ENCODE results near the gene ASIP. TPM values are rescaled to one million over a fixed set of nuclear protein-coding genes. Genes with fewer than 3 reads are reported as not detected.

ASIP gene
- total and polyA plus RNA-seq, 2 of the 4 experiments (the other 2 are of a cell fraction), result not detected

GRCh38 chr20:34251619-34252018, 10.4 kb downstream of the ASIP start:
- H3K56ac ChIP-seq (ENCODE audit: extremely low read depth, insufficient read depth, low read length), result no peak overlapping the region
- H3K36me3 ChIP-seq (ENCODE audit: control insufficient read depth, insufficient read depth, low read length), result no peaks in the 10 kb centered on the region
- intact Hi-C loops (cut with micrococcal nuclease) (no loop called here), dilution Hi-C loops (cut with HindIII; ENCODE audit: low sequenced_read_pairs, unreplicated experiment) (no loop called here), in situ Hi-C loops (cut with MboI; ENCODE audit: low sequenced_read_pairs) (loop anchor here (5.0 kb wide), 1 partner anchor 59 kb away; no protein-coding TSS in a partner anchor)
- TF ChIP-seq RAD21 (IDR thresholded peaks at IDR 0.05; ENCODE audit: low read length), result no peak
- no peak for TF ChIP-seq SMC3 (IDR thresholded peaks at IDR 0.05; ENCODE audit: low read depth, low read length)
- no peak for TF ChIP-seq CEBPB (IDR thresholded peaks at IDR 0.05; ENCODE audit: low read depth, low read length)
- no peak for TF ChIP-seq MXI1 (IDR thresholded peaks at IDR 0.05; ENCODE audit: borderline replicate concordance, low read depth, low read length)
- TF ChIP-seq ELK1 (IDR thresholded peaks at IDR 0.05; ENCODE audit: borderline replicate concordance, low read depth, low read length), result no peak
- no peak for TF ChIP-seq RFX5 (IDR thresholded peaks at IDR 0.05; ENCODE audit: low read depth, low read length)
- TF ChIP-seq BHLHE40 (IDR thresholded peaks at IDR 0.05; ENCODE audit: low read depth, low read length), result no peak
- no peak for TF ChIP-seq FOS (IDR thresholded peaks at IDR 0.05; ENCODE audit: low read depth, low read length)
- no peak for TF ChIP-seq MAZ (IDR thresholded peaks at IDR 0.05; ENCODE audit: borderline replicate concordance, low read depth, low read length)
- TF ChIP-seq POLR2A (IDR thresholded peaks at IDR 0.05; ENCODE audit: low read depth, low read length), result no peak
- no peak for TF ChIP-seq USF2 (IDR thresholded peaks at IDR 0.05; ENCODE audit: low read depth, low read length)
- no peak for TF ChIP-seq NFE2L2 (IDR thresholded peaks at IDR 0.05; ENCODE audit: low read depth, low read length)
- TF ChIP-seq CHD1 (IDR thresholded peaks at IDR 0.05; ENCODE audit: low read depth, low read length), result no peak
- TF ChIP-seq MAFK (IDR thresholded peaks at IDR 0.05; ENCODE audit: low read depth, low read length), result no peak
- no peak for TF ChIP-seq RCOR1 (IDR thresholded peaks at IDR 0.05; ENCODE audit: insufficient replicate concordance, low read length)
- no peak for TF ChIP-seq CTCF (conservative IDR thresholded peaks at IDR 0.05; ENCODE audit: low read depth, low read length)
- 0 out of 2 replicates have a peak, but pooled peaks cover 5% of the 10 kb centered on the region for H3K9me1 ChIP-seq (ENCODE audit: insufficient read depth, low read length)
- ATAC-seq (ENCODE audit: low read depth), result no peak
- POLR2A ChIA-PET (ENCODE audit: unreplicated experiment), result no interaction called here
- no peak overlapping the region for H2AK9ac ChIP-seq (replicated peaks; ENCODE audit: low read depth, low read length, poor library complexity)
- H4K8ac ChIP-seq (ENCODE audit: low read depth in 2 of 2, low read length in 2 of 2), result no peak overlapping the region
- no peaks in the 10 kb centered on the region for H3K79me1 ChIP-seq (ENCODE audit: low read depth in 1 of 2, low read length in 2 of 2)
- no peak overlapping the region for H2BK120ac ChIP-seq (ENCODE audit: low read depth, low read length)
- H2BK15ac ChIP-seq (ENCODE audit: low read depth, low read length), result no peak overlapping the region
- H3K4me3 ChIP-seq (ENCODE audit: insufficient read depth, low read depth, low read length), result no peak overlapping the region
- no peak for DNase-seq
- H3K23ac ChIP-seq (ENCODE audit: low read depth, low read length), result no peak overlapping the region
- H3K4ac ChIP-seq (ENCODE audit: low read depth, low read length), result no peak overlapping the region
- no peak overlapping the region for H2AFZ ChIP-seq (replicated peaks; ENCODE audit: low read length, poor library complexity)
- H3K27ac ChIP-seq (ENCODE audit: insufficient read depth, low read length), result no peak overlapping the region
- no peak overlapping the region for H3K9ac ChIP-seq (ENCODE audit: low read depth, low read length)
- H4K91ac ChIP-seq (ENCODE audit: insufficient read depth, low read depth, low read length), result no peak overlapping the region
- no TSS peak for BruUV-seq (replicated peaks)
- H3K18ac ChIP-seq (ENCODE audit: low read depth, low read length), result no peak overlapping the region
- no peaks in the 10 kb centered on the region for H3K9me3 ChIP-seq (ENCODE audit: control insufficient read depth, insufficient read depth, low read length)
- no peak overlapping the region for H3K14ac ChIP-seq (replicated peaks; ENCODE audit: low read depth, low read length)
- no peak overlapping the region for H4K5ac ChIP-seq (ENCODE audit: low read depth, low read length)
- no peak overlapping the region for H3K4me2 ChIP-seq (ENCODE audit: low read depth, low read length)
- no peak overlapping the region for H2BK5ac ChIP-seq (ENCODE audit: low read depth, low read length, poor library complexity, severe bottlenecking)
- CTCF ChIA-PET, result no interaction called here
- H2BK20ac ChIP-seq (ENCODE audit: low read depth, low read length), result no peak overlapping the region
- no peaks in the 10 kb centered on the region for H3K27me3 ChIP-seq (ENCODE audit: control insufficient read depth, insufficient read depth, low read length)
- no peaks in the 10 kb centered on the region for H4K20me1 ChIP-seq (ENCODE audit: insufficient read depth, low read length)
- WGBS, 2 experiments (ENCODE audit: extremely low coverage in 2 of 2, insufficient read length in 1 of 2), result no CpG with 5 or more reads among the region's 2 CpGs
- no peaks in the 10 kb centered on the region; the same call in 1 of the 2 replicates for H3K4me1 ChIP-seq (ENCODE audit: control insufficient read depth, insufficient read depth, low read length)
- no peak overlapping the region for H2AK5ac ChIP-seq (ENCODE audit: low read depth, low read length)
